Embryonic facial prominence (tissue), 1 donor: ENCODE data around the gene BIVM.
"Not testable (repeated sequence)": the region's sequence is repeated elsewhere in the genome, so short reads cannot be mapped to it uniquely, and the experiment has no call there.

Experiments used
- DNase-seq: peaks from one replicate; pipeline ENCODE4 v3.0.0-alpha.2; 2016; ENCODE audit errors: extremely low spot score

BIVM gene

DNA sequence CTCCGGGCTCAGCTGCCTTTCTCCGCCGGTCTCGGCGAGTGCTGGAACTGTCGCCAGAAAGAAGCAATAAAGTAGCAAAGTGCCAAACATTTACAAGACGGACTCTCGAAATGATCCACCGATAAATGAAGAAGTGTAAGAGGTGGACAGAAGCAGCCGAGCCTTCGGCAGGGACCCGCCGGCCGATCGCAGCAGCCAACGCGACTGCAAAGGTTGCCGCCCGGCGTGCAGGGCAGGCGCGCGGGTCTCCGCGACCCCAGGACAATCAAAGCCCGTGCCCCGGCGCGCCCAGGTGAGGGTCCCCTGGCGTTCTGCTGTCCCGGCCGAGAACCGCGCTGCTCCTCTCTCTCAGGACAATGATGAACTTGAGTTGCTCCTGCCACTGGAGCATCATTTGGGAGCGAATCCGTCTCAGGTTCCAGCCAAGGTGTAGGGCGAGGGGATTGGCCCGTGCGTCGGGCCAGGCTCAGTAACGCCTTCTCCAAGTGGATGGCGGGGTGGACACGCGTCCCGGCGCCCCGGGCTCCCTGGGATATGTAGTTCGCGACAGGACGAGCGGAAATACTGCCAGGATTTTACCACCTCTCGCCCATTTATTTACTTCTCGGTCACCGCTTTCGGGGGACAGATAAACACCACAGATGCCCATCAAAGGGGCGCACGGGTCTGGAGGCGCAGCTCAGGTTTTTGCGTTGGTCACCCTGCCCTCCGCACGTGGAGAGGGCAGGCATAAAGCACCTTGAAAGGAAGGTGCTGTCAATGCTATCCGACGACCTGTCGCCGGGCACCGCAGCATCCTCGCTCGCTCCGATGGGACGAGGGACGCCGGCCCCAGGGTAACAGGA lies at the start of gene BIVM, which contains the start of gene POGLUT2:
TSS of gene BIVM (plus strand) at position 539 of the 845 bp plus-strand sequence. CDS start 8,149 bp downstream, outside the sequence.
TSS of gene POGLUT2 (minus strand) at position 396 of the 845 bp plus-strand sequence. CDS start at position 90, 306 bp downstream.
- peak; percentile 77 for DNase-seq

GRCh38 chr13:102751886-102752285 lies 47.0 kb upstream of the BIVM start:
- DNase-seq: no peak

DNA sequence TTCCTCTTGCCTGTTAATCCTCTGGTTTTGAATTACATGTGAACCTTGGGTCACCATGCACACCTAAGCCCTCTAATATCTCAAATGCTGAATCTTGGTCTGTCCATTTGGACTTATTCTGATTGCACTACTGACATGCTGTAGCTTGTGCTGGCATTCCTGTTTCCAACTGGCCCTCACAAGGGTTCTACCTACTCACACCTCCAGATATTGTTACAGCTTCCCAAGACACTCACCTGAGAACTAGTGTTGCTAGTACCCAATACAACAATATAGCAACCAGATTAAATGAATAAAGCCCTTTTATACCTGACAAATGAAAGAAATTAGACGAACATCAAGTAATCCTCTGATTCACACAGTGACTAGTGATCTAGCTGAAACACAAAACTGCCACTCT lies 41.9 kb upstream of the BIVM start:
- no peak for DNase-seq

GRCh38 chr13:102758842-102759241 lies 40.1 kb upstream of the BIVM start:
- no peak for DNase-seq

DNA sequence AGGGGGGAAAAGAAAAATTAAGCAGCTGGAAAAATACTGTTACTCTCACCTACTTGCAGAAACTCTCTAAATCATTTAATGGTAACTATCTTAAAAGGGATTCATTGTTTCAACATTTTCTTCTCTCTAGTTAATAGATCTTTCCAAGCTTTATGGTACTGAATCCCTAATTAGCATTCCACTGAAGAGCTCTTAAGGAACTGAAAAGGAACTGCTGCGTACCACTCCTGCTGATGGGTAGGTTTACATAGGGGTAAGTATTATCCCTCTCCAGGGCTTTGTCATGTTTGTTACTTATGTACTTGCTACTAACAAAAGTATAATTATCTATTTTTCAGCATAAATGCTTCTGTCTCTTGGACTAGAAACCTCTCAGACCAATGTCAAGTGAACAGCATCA lies 37.8 kb upstream of the BIVM start:
- no peak for DNase-seq

DNA sequence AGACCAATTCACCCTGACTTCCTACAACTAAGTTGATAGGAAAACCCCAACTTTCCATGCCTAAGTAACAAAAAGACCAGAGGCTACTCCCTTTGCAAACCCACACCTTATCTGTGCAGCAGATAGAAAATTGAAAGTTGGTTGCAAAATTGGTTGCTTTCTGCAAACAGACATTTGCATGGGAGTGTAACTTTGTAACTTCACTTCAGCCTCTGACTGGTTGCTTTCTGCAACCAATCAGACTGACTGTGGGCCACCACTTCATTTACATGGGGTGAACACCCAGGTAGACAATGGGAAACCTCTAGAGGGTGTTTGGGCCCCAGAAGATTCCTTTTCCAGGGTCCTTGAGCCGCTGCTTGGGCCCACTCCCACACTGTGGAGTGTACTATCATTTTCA lies 35.2 kb upstream of the BIVM start:
- DNase-seq: no peak

DNA sequence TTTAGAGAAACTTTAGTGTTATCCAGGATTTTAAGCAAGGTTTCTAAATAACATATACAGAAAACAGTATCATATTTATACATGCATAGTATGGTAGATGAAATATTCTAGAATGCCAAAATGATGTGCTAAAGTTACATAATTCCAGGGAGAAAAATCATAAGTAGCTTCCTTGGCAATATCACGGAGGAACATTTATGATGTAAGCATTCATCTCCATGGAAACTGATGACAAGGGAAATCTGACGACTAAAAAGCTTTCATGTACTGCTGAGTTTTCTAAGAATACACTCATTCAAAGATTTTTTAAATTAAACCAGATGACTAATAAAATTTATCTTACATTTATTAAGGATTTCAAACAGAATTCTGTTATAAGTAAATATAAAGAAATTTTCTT lies 30.0 kb upstream of the BIVM start:
- DNase-seq: no peak

- DNase-seq: no peak
Observed at GRCh38 chr13:102769679-102770078, 29.2 kb upstream of the BIVM start.

GRCh38 chr13:102770435-102770834 lies 28.5 kb upstream of the BIVM start:
- DNase-seq: no peak

DNA sequence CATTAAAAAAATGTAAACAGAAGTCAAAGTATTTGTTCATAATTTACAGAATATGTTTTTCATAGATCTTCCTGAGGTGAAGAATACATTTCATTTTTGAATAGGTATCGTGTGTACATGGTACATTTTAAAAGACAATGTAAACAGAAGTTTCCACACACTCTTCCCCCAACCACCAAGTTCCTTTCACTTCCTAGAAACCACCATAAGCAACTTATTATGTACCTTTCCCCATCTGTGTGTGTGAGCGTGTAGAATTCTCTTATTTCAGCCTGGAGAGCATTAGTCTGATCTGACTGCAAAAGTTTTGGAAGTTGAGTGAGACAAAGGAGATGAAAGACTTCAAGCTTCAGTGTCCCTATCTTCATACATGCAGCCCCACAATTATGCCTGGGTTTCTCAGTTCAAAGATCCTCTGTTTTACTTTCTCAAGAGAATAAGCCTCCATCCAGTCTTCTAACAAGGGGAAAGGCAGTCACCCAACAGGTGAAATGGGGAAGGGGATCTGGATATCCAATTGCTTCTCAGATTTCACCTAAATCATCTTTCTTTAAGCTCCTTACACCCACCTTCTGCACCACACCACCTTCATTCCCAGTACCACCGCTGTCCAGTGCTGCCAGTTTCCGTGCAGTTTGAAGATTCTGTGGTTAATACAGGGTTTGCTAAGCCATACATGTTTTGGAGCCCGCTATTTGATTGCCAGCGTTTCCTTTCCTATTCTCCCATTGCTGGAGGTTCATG lies 27.4 kb upstream of the BIVM start:
- no peak for DNase-seq

DNA sequence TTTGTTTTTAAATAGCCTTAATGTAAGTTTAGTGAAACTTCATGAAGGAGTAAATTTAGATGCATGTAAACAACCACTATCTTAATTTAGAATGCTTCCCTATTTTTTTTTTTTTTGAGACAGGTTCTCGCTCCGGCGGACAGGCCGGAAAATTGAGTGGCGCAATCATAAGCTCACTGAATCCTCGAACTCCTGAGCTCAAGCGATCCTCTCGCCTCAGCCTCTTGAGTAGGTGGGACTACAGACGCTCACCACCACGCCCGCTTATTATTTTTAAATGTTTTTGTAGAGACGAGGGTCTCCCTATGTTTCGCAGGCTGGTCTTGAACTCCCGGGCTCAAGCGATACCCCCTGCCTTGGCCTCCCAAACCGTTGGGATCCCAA lies 26.9 kb upstream of the BIVM start:
- no peak for DNase-seq

DNA sequence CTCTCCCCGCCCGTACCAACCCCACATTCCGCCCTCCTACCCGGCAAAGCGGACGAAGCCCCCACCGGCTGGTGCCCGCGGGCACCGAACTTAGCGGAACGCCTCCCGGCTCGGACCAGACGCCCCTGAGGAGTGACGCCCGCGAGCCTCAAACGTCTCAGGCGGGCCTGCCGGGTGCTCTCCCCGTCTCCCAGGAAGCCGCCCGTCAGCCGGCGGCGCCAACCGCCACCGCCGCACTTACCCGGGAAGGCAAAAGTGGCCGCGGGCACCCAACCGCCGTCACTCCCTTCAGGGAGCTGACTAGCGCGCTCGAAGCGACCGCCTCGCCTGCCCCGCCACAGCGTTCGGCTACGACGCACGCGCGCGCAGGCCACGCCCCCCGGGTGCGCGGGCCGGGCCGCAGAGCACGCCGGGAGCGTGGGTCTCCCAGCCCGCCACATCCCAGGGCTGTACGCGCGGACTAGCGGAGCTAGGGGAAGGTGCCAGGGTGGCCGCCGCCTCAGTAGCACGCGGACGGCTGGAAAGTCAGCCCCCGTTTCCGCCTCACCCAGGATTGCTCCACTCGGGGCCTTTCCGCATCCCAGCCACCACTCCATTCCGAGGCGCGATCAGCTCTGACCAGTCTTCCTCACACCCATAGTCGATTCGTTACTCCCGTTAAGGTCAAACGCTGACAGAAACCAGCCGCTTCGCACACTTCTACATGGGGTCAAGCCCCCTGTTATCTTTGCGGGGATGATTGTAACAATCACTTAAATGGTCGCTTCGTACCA lies 25.3 kb upstream of the BIVM start, which contains the start of gene TEX30:
TSS of gene TEX30 (minus strand) at position 346 of the 773 bp plus-strand sequence. CDS start 3,760 bp downstream, outside the sequence.
- peak; percentile 54 for DNase-seq

DNA sequence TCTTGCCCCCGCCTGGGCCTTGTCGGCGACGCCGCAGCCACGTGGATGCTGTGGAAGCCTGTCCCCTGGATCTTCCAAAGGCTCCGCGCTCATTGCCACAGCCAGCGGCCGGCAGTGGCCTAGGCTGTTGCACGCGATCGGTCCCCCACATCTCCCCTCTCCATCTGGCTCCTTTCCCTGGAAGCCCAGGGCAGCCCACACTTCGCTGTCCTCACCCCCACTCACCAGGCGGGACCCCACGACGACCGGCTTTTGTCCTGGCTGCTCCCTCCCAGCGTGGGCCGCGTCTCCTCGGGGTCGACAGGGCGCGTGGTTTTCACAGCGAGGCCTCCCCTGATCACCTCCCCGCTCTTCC lies 24.7 kb upstream of the BIVM start:
- no peak for DNase-seq

GRCh38 chr13:102774591-102775520 lies 24.1 kb upstream of the BIVM start:
- DNase-seq: no peak

- no peak for DNase-seq
Observed at GRCh38 chr13:102776271-102776670, 22.6 kb upstream of the BIVM start.

DNA sequence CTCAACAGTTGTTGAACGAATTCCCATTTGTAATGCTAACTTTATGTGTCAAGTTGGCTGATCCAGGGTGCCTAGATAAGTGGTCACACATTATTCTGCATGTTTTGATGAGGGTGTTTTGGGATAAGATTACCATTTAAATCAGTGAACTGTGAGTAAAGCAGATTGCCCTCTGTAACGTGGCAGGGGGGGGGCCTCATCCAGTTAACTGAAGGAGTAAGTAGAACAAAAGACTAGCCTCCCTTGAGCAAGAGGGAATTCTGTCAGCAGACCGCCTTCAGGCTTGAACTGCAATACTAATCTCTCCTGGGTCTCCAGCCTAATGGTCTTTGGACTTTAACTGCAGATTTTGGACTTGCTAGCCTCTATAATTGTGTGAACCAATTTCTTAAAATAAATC lies 21.2 kb upstream of the BIVM start:
- DNase-seq: no peak

- no peak for DNase-seq
Observed at GRCh38 chr13:102779436-102780159, 19.3 kb upstream of the BIVM start.

DNA sequence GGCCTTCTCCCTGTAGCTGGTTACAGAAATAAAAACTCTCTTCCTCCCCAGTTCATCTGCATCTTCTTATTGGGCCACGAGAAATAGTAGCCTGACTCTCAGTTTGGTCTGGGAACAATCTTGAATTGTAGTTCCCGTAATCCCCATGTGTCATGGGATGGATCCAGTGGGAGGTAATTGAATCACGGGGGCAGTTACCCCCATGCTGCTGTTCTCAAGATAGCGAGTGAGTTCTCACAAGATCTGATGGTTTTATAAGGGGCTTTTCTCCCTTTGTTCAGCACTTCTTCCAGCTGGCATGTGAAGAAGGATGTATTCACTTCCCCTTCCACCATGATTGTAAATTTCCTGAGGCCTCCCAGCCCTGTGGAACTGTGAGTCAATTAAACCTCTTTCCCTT lies 18.3 kb upstream of the BIVM start:
- DNase-seq: not testable (repeated sequence)

- DNase-seq: no peak
Observed at GRCh38 chr13:102781591-102781990, 17.3 kb upstream of the BIVM start.

GRCh38 chr13:102784483-102784882 lies 14.4 kb upstream of the BIVM start:
- no peak for DNase-seq
